ENCODE measurements around the gene GPALPP1. TPM values are rescaled to one million over a fixed set of nuclear protein-coding genes. Genes with fewer than 3 reads are reported as not detected.

Gene GPALPP1
- total RNA-seq, 1 donor from 2014 or later = 27.7 TPM

GRCh38 chr13:45004096-45004495, 14.8 kb downstream of the GPALPP1 start:
- Mint-ChIP-seq H3K4me1 (ENCODE audit: low read depth, unreplicated experiment) (no peaks in the 10 kb centered on the region), H3K27ac (ENCODE audit: unreplicated experiment) (no peak overlapping the region), H3K4me3 (ENCODE audit: unreplicated experiment) (no peak overlapping the region), H3K36me3 (ENCODE audit: unreplicated experiment) (peaks cover 4% of the 10 kb centered on the region), H3K9me3 (ENCODE audit: unreplicated experiment) (no peaks in the 10 kb centered on the region), H3K27me3 (ENCODE audit: unreplicated experiment) (no peaks in the 10 kb centered on the region)
- DNase-seq = no peak
- TF ChIP-seq CTCF (IDR thresholded peaks at IDR 0.05; ENCODE audit: partially characterized antibody, unreplicated experiment) = no peak

- H3K4me3 Mint-ChIP-seq (ENCODE audit: unreplicated experiment) = no peak overlapping the region
- no peaks in the 10 kb centered on the region for H3K9me3 Mint-ChIP-seq (ENCODE audit: unreplicated experiment)
- H3K36me3 Mint-ChIP-seq (ENCODE audit: unreplicated experiment) = peaks cover under 1% of the 10 kb centered on the region
- H3K4me1 Mint-ChIP-seq (ENCODE audit: low read depth, unreplicated experiment) = no peaks in the 10 kb centered on the region
- H3K27ac Mint-ChIP-seq (ENCODE audit: unreplicated experiment) = no peak overlapping the region
- TF ChIP-seq CTCF (IDR thresholded peaks at IDR 0.05; ENCODE audit: partially characterized antibody, unreplicated experiment) = no peak
- no peaks in the 10 kb centered on the region for H3K27me3 Mint-ChIP-seq (ENCODE audit: unreplicated experiment)
- no peak for DNase-seq
Observed at GRCh38 chr13:45007225-45007624, 17.9 kb downstream of the GPALPP1 start.

GRCh38 chr13:45007823-45008222, 18.5 kb downstream of the GPALPP1 start:
- no peak for TF ChIP-seq CTCF (IDR thresholded peaks at IDR 0.05; ENCODE audit: partially characterized antibody, unreplicated experiment)
- no peak for DNase-seq
- H3K9me3 Mint-ChIP-seq (ENCODE audit: unreplicated experiment) = no peaks in the 10 kb centered on the region
- no peaks in the 10 kb centered on the region for H3K4me1 Mint-ChIP-seq (ENCODE audit: low read depth, unreplicated experiment)
- H3K36me3 Mint-ChIP-seq (ENCODE audit: unreplicated experiment) = no peaks in the 10 kb centered on the region
- no peak overlapping the region for H3K4me3 Mint-ChIP-seq (ENCODE audit: unreplicated experiment)
- H3K27me3 Mint-ChIP-seq (ENCODE audit: unreplicated experiment) = no peaks in the 10 kb centered on the region
- no peak overlapping the region for H3K27ac Mint-ChIP-seq (ENCODE audit: unreplicated experiment)

- TF ChIP-seq CTCF (IDR thresholded peaks at IDR 0.05; ENCODE audit: partially characterized antibody, unreplicated experiment) = no peak
- Mint-ChIP-seq H3K36me3 (ENCODE audit: unreplicated experiment) (no peaks in the 10 kb centered on the region), H3K27ac (ENCODE audit: unreplicated experiment) (peak overlapping the region; percentile 24), H3K9me3 (ENCODE audit: unreplicated experiment) (no peaks in the 10 kb centered on the region), H3K4me1 (ENCODE audit: low read depth, unreplicated experiment) (no peaks in the 10 kb centered on the region), H3K27me3 (ENCODE audit: unreplicated experiment) (no peaks in the 10 kb centered on the region), H3K4me3 (ENCODE audit: unreplicated experiment) (no peak overlapping the region)
- no peak for DNase-seq
Observed at GRCh38 chr13:45011198-45011597, 21.9 kb downstream of the GPALPP1 start.

- peaks cover 2% of the 10 kb centered on the region for H3K27me3 Mint-ChIP-seq (ENCODE audit: unreplicated experiment)
- no peaks in the 10 kb centered on the region for H3K4me1 Mint-ChIP-seq (ENCODE audit: low read depth, unreplicated experiment)
- no peak overlapping the region for H3K4me3 Mint-ChIP-seq (ENCODE audit: unreplicated experiment)
- TF ChIP-seq CTCF (IDR thresholded peaks at IDR 0.05; ENCODE audit: partially characterized antibody, unreplicated experiment) = no peak
- no peaks in the 10 kb centered on the region for H3K36me3 Mint-ChIP-seq (ENCODE audit: unreplicated experiment)
- H3K27ac Mint-ChIP-seq (ENCODE audit: unreplicated experiment) = no peak overlapping the region
- no peaks in the 10 kb centered on the region for H3K9me3 Mint-ChIP-seq (ENCODE audit: unreplicated experiment)
- DNase-seq = no peak
Observed at GRCh38 chr13:45015300-45015699, 26.0 kb downstream of the GPALPP1 start.
